Small intestine (tissue), 7 donors: Measurements from ENCODE around the gene ARL4D. TPM values are rescaled to one million over a fixed set of nuclear protein-coding genes. Genes with fewer than 3 reads are reported as not detected.
"Not testable (repeated sequence)": the region's sequence is repeated elsewhere in the genome, so short reads cannot be mapped to it uniquely, and the experiment has no call there.

Experiments
- DNase-seq, 2 donors: peaks; one replicate each; pipeline versions ENCODE4 v3.0.0 to v3.0.0-alpha.2; 2013
- FAIRE-seq: peaks from 2 replicates; lab custom pipeline; 2012; peaks lifted over from hg19 to GRCh38; lab: Jason Lieb, UNC
- H3K27ac ChIP-seq, 3 donors: one replicate each; pipeline ENCODE4 v1.5.1; 2013; ENCODE audit warnings: low read length in 2 of 3, mild to moderate bottlenecking in 2 of 3, control low read depth in 1 of 3, inconsistent platforms in 1 of 3, low read depth in 1 of 3, moderate library complexity in 1 of 3
- H3K27me3 ChIP-seq, 3 donors: one replicate each; pipeline ENCODE4 v1.6.1; 2013; ENCODE audit warnings: low read length in 3 of 3, inconsistent platforms in 1 of 3; ENCODE audit not compliant: control insufficient read depth in 3 of 3, insufficient read depth in 3 of 3
- H3K36me3 ChIP-seq, 3 donors: one replicate each; pipeline ENCODE4 v1.6.1; 2013; ENCODE audit warnings: low read length in 3 of 3, inconsistent platforms in 1 of 3, low read depth in 1 of 3, mild to moderate bottlenecking in 1 of 3, moderate library complexity in 1 of 3; ENCODE audit not compliant: control insufficient read depth in 3 of 3, insufficient read depth in 2 of 3
- H3K4me1 ChIP-seq, 3 donors: one replicate each; pipeline ENCODE4 v1.6.1; 2013; ENCODE audit warnings: low read length in 2 of 3, inconsistent platforms in 1 of 3, low read depth in 1 of 3, mild to moderate bottlenecking in 1 of 3, moderate library complexity in 1 of 3; ENCODE audit not compliant: control insufficient read depth in 3 of 3, insufficient read depth in 2 of 3
- H3K4me3 ChIP-seq, 3 donors: one replicate each; pipeline ENCODE4 v1.5.1; 2013; ENCODE audit warnings: low read length in 3 of 3, control low read depth in 1 of 3, inconsistent platforms in 1 of 3, low read depth in 1 of 3, mild to moderate bottlenecking in 1 of 3, moderate library complexity in 1 of 3
- H3K9me3 ChIP-seq, 2 donors: one replicate each; pipeline ENCODE4 v1.6.1; 2013; ENCODE audit warnings: low read depth in 1 of 2, low read length in 1 of 2; ENCODE audit not compliant: control insufficient read depth in 2 of 2, insufficient read depth in 1 of 2
- WGBS, 3 donors: extraction: QIAGEN DNeasy Blood & Tissue Kit; methylation state at CpG; one replicate each; pipeline ENCODE4 v1.1.7; 2013; 5-methylcytosine and 5-hydroxymethylcytosine counted together
- polyA plus RNA-seq, 4 donors: library from polyadenylated mRNA; stranded (reverse) in 3 of 4; unstranded in 1 of 4; fragments of 200-250 nt in 3 of 4; fragments of 120-200 nt in 1 of 4; gene quantifications; one replicate each; pipeline versions ENCODE4 v1.2.1 to v1.2.3, GENCODE V29; 2013
- donor health status: healthy with polysubstance abuse.
- donor health status: control.
- donor health status: control.
- donor health status: Bipolar disorder and iron deficiency.
- donor health status: healthy.

Gene ARL4D
- polyA plus RNA-seq, 4 donors = 0.45 to 10.1 (median 2.6) TPM

DNA sequence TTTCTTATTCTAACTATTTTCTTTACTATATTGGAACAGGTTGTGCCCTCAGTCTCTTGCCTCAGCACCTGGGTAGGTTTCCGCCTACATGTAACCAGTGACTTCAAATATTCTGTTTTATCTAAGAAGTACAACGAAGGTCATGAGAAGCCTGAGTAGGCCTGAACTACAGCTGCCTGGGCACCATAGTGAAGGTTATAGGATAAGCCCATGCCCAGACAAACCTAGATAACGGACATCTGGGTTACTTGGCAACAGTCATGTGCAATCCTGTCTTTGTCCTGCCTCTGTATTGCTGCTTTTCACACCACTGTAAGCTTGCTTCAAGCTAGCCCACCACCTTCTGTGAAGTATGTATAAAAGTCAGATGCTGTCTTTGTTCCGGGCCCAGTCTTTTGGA lies 25.4 kb upstream of the ARL4D start:
- Histone ChIP-seq H3K9me3 (no peaks in the 10 kb centered on the region), H3K27ac (no peak overlapping the region), H3K4me3 (no peak overlapping the region), H3K4me1 (peaks cover 0 to 26% (median 0%) of the 10 kb centered on the region in 3 donors), H3K27me3 (no peaks in the 10 kb centered on the region), H3K36me3 (no peaks in the 10 kb centered on the region)
- DNase-seq (no peak), FAIRE-seq (no peak)
- WGBS, 3 donors = 84 to 92% (median 86%) methylated on average over 4 of the region's 4 CpGs

DNA sequence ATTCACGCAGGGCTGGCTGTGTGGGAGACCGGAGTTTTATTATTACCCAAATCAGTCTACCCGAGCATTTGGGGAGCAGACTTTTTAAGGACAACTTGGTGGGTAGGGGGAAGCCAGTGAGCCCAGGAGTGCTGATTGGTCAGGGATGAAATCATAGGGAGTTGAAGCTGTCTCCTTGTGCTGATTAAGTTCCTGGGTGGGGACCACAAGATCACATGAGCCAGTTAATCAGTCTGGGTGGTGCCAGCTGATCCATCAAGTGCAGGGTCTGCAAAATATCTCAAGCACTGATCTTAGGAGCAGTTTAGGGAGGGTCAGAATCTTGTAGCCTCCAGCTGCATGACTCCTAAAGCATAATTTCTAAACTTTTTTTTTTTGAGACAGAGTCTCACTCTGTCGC lies 22.9 kb upstream of the ARL4D start:
- not testable (repeated sequence) for H3K27ac ChIP-seq, H3K36me3 ChIP-seq, H3K4me3 ChIP-seq, H3K27me3 ChIP-seq, FAIRE-seq
- 43 to 64% (median 44%) methylated on average over 4 of the region's 4 CpGs for WGBS, 3 donors
- DNase-seq = peak in 1 of 2 donors; percentile 44
- Histone ChIP-seq H3K4me1 (peaks cover 0 to 17% (median 0%) of the 10 kb centered on the region in 3 donors), H3K9me3 (peaks cover 0 to 22% of the 10 kb centered on the region in 2 donors)

DNA sequence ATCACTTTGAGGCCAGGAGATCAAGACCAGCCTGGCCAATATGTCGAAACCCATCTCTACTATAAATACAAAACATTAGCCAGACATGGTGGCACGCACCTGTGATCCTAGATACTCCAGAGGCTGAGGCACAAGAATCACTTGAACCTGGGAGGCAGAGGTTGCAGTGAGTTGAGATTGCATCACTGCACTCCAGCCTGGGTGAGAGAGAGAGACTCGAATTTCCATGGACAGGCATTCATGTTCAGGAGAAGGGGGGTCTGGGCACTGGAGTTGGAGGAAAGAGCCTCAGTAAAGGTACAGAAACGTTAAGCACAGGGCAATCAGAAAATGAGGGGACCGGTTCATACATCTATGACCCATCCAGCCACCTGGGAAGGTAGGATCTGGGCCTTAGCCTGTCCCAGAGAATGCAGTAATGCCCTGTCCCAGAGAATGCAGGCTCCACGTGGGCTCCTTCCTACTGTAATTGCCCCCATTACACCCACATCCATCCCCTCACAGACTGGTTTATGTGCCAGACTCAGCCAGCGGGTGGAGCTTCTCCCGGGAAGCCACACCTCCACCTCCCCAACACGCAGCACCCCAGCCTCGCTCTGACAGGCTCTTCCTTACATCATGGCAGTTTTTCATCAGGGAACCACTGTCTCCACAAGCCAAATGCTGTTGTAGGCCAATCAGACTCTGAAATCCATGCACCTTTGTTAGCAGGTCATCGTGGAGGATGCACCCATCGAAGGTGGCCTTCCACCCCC lies 21.6 kb upstream of the ARL4D start:
- FAIRE-seq (no peak), DNase-seq (no peak)
- no peaks in the 10 kb centered on the region for H3K36me3 ChIP-seq
- no peak overlapping the region for H3K27ac ChIP-seq
- H3K4me3 ChIP-seq = no peak overlapping the region
- peaks cover 2 to 29% of the 10 kb centered on the region in 2 donors for H3K9me3 ChIP-seq
- no peaks in the 10 kb centered on the region for H3K27me3 ChIP-seq
- 83 to 86% (median 84%) methylated on average over 12 of the region's 12 CpGs for WGBS, 3 donors
- H3K4me1 ChIP-seq = peaks cover 0 to 5% (median 0%) of the 10 kb centered on the region in 3 donors

DNA sequence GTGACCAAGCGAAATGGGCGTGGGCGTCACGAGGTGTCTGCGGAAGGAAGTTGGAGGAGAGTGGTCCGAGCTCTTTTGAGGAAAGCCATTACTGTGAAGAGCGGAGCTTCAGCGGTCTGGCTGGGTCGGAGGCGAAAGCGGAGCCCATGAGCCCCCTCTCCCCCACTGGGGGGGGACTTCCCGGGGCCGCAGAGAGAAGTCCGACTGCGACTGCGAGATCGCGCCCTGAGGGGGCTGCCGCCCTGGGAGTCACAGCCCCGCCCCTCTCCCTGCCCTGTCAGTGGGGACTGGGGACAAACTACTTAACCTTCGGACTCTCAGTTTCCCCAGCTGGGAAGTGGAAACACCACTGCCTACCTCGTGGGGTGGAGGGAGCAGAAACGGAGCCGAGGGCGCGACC lies 20.0 kb upstream of the ARL4D start:
- DNase-seq = no peak
- Histone ChIP-seq H3K4me1 (peaks cover 0 to 4% (median 0%) of the 10 kb centered on the region in 3 donors), H3K27me3 (no peaks in the 10 kb centered on the region), H3K9me3 (peaks cover 2 to 29% of the 10 kb centered on the region in 2 donors), H3K36me3 (no peaks in the 10 kb centered on the region), H3K4me3 (no peak overlapping the region), H3K27ac (no peak overlapping the region)
- WGBS, 3 donors = 93 to 95% (median 94%) methylated on average over 25 to 26 of the region's 26 CpGs
- no peak for FAIRE-seq

DNA sequence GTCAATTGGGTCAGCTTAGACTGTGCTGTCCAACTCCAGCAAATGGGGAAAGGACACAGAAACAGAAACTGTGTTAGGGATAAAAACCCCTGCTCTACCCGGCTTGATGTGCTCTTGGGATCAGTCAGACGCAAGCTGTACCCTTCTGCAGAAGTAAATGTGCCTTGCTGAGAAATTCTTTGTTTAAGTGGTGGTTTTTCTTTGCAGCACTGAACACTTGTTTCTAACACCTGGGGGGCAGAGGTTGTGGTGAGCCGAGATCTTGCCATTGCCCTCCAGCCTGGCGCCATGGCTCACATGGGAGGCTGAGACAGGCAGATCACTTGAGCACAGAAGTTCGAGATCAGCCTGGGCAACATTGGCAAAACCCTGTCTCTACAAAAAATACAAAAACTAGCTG lies 18.5 kb upstream of the ARL4D start:
- DNase-seq (no peak), FAIRE-seq (no peak)
- Histone ChIP-seq H3K4me1 (peaks cover 0 to 19% (median under 1%) of the 10 kb centered on the region in 3 donors), H3K27ac (no peak overlapping the region), H3K36me3 (no peaks in the 10 kb centered on the region), H3K9me3 (peaks cover 2 to 29% of the 10 kb centered on the region in 2 donors), H3K4me3 (no peak overlapping the region), H3K27me3 (no peaks in the 10 kb centered on the region)
- 80 to 94% (median 93%) methylated on average over 5 of the region's 5 CpGs for WGBS, 3 donors

DNA sequence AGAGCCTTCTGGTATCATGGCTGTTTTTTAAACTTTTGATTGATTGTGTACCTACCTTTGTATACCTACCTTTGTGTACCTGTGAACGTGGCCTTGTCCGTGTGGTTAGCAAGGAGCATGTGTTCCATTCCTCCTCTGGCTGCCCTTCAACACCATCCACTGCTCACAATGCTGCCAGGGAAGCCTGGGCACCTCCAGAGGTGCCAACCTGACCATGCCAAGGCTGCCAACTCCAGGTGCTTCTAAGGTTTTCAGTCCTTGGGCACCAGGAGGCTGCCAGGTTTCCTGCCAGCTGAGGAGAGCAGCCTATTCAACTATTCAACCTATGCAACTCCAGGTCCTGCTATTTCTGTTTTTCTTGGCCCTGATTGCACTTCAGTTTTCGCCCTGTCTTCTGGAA lies 17.6 kb upstream of the ARL4D start:
- Histone ChIP-seq H3K4me1 (peaks cover 0 to 27% (median 2%) of the 10 kb centered on the region in 3 donors), H3K4me3 (no peak overlapping the region), H3K27me3 (no peaks in the 10 kb centered on the region), H3K27ac (no peak overlapping the region), H3K36me3 (no peaks in the 10 kb centered on the region), H3K9me3 (peaks cover 2 to 29% of the 10 kb centered on the region in 2 donors)
- no peak for DNase-seq
- FAIRE-seq = no peak
- WGBS, 3 donors = 80 to 94% (median 92%) methylated on average over 3 of the region's 3 CpGs

DNA sequence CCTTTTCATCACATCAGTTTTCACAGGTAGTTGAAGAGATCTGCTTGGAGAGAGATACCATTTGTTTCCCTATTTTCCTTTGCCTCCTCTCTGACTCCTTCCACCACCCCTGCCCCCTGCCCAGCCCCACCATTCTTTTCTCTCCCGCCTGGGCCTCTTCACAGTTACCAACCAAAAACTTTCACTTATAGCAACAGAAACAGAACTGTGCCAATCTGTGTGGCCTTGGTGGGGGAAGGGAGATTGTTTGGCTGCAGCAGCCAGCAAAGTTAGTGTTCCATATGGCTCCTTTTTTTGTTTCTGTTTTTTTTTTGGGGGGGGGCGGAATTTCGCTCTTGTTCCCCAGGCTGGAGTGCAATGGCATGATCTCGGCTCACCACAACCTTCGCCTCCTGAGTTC lies 17.2 kb upstream of the ARL4D start:
- Histone ChIP-seq H3K4me1 (peaks cover 0 to 27% (median 2%) of the 10 kb centered on the region in 3 donors), H3K9me3 (peaks cover 2 to 29% of the 10 kb centered on the region in 2 donors), H3K4me3 (no peak overlapping the region), H3K27ac (no peak overlapping the region), H3K27me3 (no peaks in the 10 kb centered on the region), H3K36me3 (no peaks in the 10 kb centered on the region)
- FAIRE-seq = no peak
- WGBS, 3 donors = 85 to 98% (median 90%) methylated on average over 5 of the region's 5 CpGs
- DNase-seq = no peak

DNA sequence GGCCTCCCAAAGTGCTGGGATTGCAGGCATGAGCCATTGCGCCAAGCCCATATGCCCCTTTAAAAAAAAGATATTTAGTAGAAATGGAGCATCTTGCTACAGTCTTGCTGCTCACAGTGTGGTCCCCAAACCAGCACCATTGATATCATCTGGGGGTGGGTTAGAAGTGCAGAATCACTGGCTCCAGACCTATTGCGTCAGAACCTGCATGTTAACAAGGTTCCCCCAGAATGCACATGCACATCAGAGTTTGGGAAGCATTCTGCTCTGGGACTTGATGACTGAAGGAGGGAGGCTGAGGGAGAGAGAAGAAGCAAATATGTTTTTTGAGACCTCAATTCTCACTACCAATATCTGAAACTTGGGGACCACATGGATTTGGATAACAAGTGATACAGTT lies 16.0 kb upstream of the ARL4D start:
- H3K27ac ChIP-seq = no peak overlapping the region
- no peaks in the 10 kb centered on the region for H3K36me3 ChIP-seq
- peaks cover 2 to 29% of the 10 kb centered on the region in 2 donors for H3K9me3 ChIP-seq
- no peaks in the 10 kb centered on the region for H3K27me3 ChIP-seq
- H3K4me1 ChIP-seq = peaks cover 0 to 34% (median 5%) of the 10 kb centered on the region in 3 donors
- FAIRE-seq (no peak), DNase-seq (no peak)
- 93 to 97% (median 95%) methylated on average over 2 of the region's 2 CpGs for WGBS, 3 donors
- H3K4me3 ChIP-seq = no peak overlapping the region
